Body of pancreas (tissue), 4 donors: Measurements from ENCODE around the gene USP34. TPM values are rescaled to one million over a fixed set of nuclear protein-coding genes. Genes with fewer than 3 reads are reported as not detected.

Experiments used
- ATAC-seq: fragments of 150-250 bp; one replicate; pipeline ENCODE4 v1.9.1; 2016
- DNase-seq, 4 donors: peaks; one replicate each; pipeline ENCODE4 v3.0.0-alpha.2; 2019
- H3K27ac ChIP-seq, 4 donors: fragments of 200-600 bp; sonication (generic); 1 replicate in 3 of 4; 2 replicates in 1 of 4; pipeline versions ENCODE4 v1.5.1 to v1.6.1; 2016 to 2019; ENCODE audit warnings: mild to moderate bottlenecking in 1 of 4, mixed read lengths in 1 of 4, moderate library complexity in 1 of 4
- H3K27me3 ChIP-seq, 2 donors: fragments of 200-600 bp; sonication (generic); one replicate each; pipeline ENCODE4 v1.6.0; 2016; ENCODE audit warnings: mild to moderate bottlenecking in 1 of 2
- H3K36me3 ChIP-seq, 2 donors: fragments of 200-600 bp; sonication (generic); replicated peaks in 1 of 2; 2 replicates each; pipeline ENCODE4 v1.5.1; 2016; ENCODE audit warnings: low read depth in 2 of 2; ENCODE audit not compliant: insufficient read depth in 1 of 2
- H3K4me1 ChIP-seq: fragments of 200-600 bp; sonication (generic); one replicate; pipeline ENCODE4 v1.6.0; 2016
- H3K4me3 ChIP-seq, 2 donors: fragments of 200-600 bp; sonication (generic); 1 replicate in 1 of 2; 2 replicates in 1 of 2; pipeline ENCODE4 v1.5.1; 2016 to 2019
- H3K9me3 ChIP-seq, 3 donors: fragments of 200-600 bp; sonication (generic); 1 replicate in 2 of 3; 2 replicates in 1 of 3; pipeline ENCODE4 v1.5.1; 2016
- POLR2A ChIP-seq, 3 donors: fragments of 450-650 bp; IDR thresholded peaks; one replicate each; pipeline ENCODE4 v1.6.1; 2016; ENCODE audit warnings: antibody characterized with exemption in 3 of 3, mild to moderate bottlenecking in 2 of 3
- WGBS, 2 donors: methylation state at CpG; one replicate each; pipeline ENCODE4 v1.1.5; 2017; 5-methylcytosine and 5-hydroxymethylcytosine counted together
- intact Hi-C: fragments of 100-400 bp; cut with DNase I; formaldehyde crosslinking; loops from one replicate; pipeline ENCODE4 v1.15.1; 2023
- total RNA-seq, 2 donors: library from RNA; depleted of rRNA; stranded (reverse); fragments of >200 nt; gene quantifications; one replicate each; pipeline ENCODE4 v1.1.0, GENCODE V29; 2016
- TF ChIP-seq, protein P1 (sequence below), 7 experiments: fragments of 450-650 bp in 4 of 7; fragments of 200-600 bp in 3 of 7; sonication (generic) in 3 of 7; IDR thresholded peaks; one replicate each; pipeline ENCODE4 v1.5.1; 2016 to 2019; ENCODE audit warnings: antibody characterized with exemption in 7 of 7

USP34 gene
- total RNA-seq, 2 donors from 2014 or later, result 87.0 to 96.5 TPM

- H3K4me1 ChIP-seq, result no peaks in the 10 kb centered on the region
- no peak for ATAC-seq
- H3K4me3 ChIP-seq, result no peak overlapping the region
- 90 to 92% methylated on average over 18 to 19 of the region's 19 CpGs for WGBS, 2 donors
- H3K36me3 ChIP-seq, result peaks cover 3 to 9% of the 10 kb centered on the region in 2 donors
- H3K27ac ChIP-seq, result no peak overlapping the region
- no peak for DNase-seq
- intact Hi-C loops, result no loop called here
- H3K9me3 ChIP-seq, result no peaks in the 10 kb centered on the region
- H3K27me3 ChIP-seq, result no peaks in the 10 kb centered on the region
- TF ChIP-seq, protein P1, sequence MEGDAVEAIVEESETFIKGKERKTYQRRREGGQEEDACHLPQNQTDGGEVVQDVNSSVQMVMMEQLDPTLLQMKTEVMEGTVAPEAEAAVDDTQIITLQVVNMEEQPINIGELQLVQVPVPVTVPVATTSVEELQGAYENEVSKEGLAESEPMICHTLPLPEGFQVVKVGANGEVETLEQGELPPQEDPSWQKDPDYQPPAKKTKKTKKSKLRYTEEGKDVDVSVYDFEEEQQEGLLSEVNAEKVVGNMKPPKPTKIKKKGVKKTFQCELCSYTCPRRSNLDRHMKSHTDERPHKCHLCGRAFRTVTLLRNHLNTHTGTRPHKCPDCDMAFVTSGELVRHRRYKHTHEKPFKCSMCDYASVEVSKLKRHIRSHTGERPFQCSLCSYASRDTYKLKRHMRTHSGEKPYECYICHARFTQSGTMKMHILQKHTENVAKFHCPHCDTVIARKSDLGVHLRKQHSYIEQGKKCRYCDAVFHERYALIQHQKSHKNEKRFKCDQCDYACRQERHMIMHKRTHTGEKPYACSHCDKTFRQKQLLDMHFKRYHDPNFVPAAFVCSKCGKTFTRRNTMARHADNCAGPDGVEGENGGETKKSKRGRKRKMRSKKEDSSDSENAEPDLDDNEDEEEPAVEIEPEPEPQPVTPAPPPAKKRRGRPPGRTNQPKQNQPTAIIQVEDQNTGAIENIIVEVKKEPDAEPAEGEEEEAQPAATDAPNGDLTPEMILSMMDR (IDR thresholded peaks at IDR 0.05), result no peak
Measured at GRCh38 chr2:61510674-61511671, 40.1 kb upstream of the USP34 start.

GRCh38 chr2:61504949-61505348, 34.1 kb upstream of the USP34 start:
- Histone ChIP-seq H3K27ac (no peak overlapping the region), H3K9me3 (no peaks in the 10 kb centered on the region), H3K36me3 (peaks cover 0 to 3% of the 10 kb centered on the region in 2 donors), H3K4me1 (no peaks in the 10 kb centered on the region), H3K27me3 (no peaks in the 10 kb centered on the region), H3K4me3 (no peak overlapping the region)
- DNase-seq (no peak), ATAC-seq (no peak)
- intact Hi-C loops, result no loop called here
- 67 to 88% methylated on average over 2 of the region's 2 CpGs for WGBS, 2 donors
- no peak for TF ChIP-seq POLR2A (IDR thresholded peaks at IDR 0.05)
- TF ChIP-seq, protein P1 (IDR thresholded peaks at IDR 0.05), result no peak

DNA sequence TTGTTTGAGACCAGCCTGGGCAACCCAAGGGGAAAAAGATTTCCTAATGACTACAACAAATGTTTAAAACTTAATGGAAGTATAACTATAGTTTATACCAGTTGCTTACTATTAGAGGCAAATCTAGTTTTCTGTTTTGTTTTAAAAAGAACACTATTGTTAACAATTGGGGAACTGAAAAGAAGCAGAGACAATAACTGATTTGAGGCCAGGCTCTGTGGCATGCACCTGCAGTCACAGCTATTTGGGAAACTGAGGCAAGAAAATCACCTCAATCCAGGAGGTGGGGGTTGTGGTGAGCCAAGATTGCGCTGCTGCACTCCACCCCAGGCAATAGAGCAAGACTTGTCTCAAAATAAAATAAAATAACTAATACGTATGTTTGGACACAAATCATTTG, 28.2 kb upstream of the USP34 start:
- Histone ChIP-seq H3K36me3 (peaks cover 0 to 20% of the 10 kb centered on the region in 2 donors), H3K4me3 (no peak overlapping the region), H3K27me3 (no peaks in the 10 kb centered on the region), H3K4me1 (no peaks in the 10 kb centered on the region), H3K9me3 (no peaks in the 10 kb centered on the region), H3K27ac (no peak overlapping the region)
- ATAC-seq (no peak), DNase-seq (no peak)
- WGBS, 2 donors, result 96 to 100% methylated on average over 2 of the region's 2 CpGs
- TF ChIP-seq, protein P1 (IDR thresholded peaks at IDR 0.05), result no peak
- TF ChIP-seq POLR2A (IDR thresholded peaks at IDR 0.05), result no peak
- intact Hi-C loops, result loop anchor here (10.0 kb wide), 1 partner anchor 376 kb away; no protein-coding TSS in a partner anchor

GRCh38 chr2:61493523-61493942, 22.6 kb upstream of the USP34 start:
- Histone ChIP-seq H3K9me3 (no peaks in the 10 kb centered on the region), H3K27me3 (no peaks in the 10 kb centered on the region), H3K4me1 (no peaks in the 10 kb centered on the region), H3K36me3 (peaks cover 0 to 37% of the 10 kb centered on the region in 2 donors), H3K27ac (no peak overlapping the region), H3K4me3 (no peak overlapping the region)
- intact Hi-C loops, result loop anchor here (10.0 kb wide), 1 partner anchor 381 kb away; no protein-coding TSS in a partner anchor
- TF ChIP-seq, protein P1 (IDR thresholded peaks at IDR 0.05), result no peak
- TF ChIP-seq POLR2A (IDR thresholded peaks at IDR 0.05), result no peak
- ATAC-seq (no peak), DNase-seq (no peak)
- WGBS, 2 donors, result 61 to 85% methylated on average over 2 of the region's 2 CpGs
